Neuronal stem cell (in vitro differentiated cells): ENCODE results near the gene ATG9A.
A peak's percentile ranks its signal among the peaks of the same experiment; 100 is the strongest.

ENCODE experiments used
- DNase-seq: peaks from one replicate; pipeline ENCODE4 v3.0.0-alpha.2; 2013; ENCODE audit warnings: low spot score
- H2AFZ ChIP-seq: one replicate; pipeline ENCODE4 v1.6.1; 2013; ENCODE audit warnings: mild to moderate bottlenecking, low read length, inconsistent platforms
- H2AK5ac ChIP-seq: 2 replicates; pipeline ENCODE4 v1.6.1; 2013; ENCODE audit warnings: low read depth, mild to moderate bottlenecking, inconsistent platforms, low read length, moderate library complexity, mixed read lengths
- H2BK120ac ChIP-seq: 2 replicates; pipeline ENCODE4 v1.6.1; 2013; ENCODE audit warnings: low read depth, mild to moderate bottlenecking, inconsistent platforms, low read length, moderate library complexity, mixed read lengths
- H2BK12ac ChIP-seq: one replicate; pipeline ENCODE4 v1.6.1; 2013; ENCODE audit warnings: low read length, inconsistent platforms
- H2BK15ac ChIP-seq: 2 replicates; pipeline ENCODE4 v1.6.1; 2013; ENCODE audit warnings: mild to moderate bottlenecking, low read length, inconsistent platforms, mixed read lengths
- H2BK5ac ChIP-seq: one replicate; pipeline ENCODE4 v1.6.1; 2013; ENCODE audit warnings: inconsistent platforms, mild to moderate bottlenecking, low read length, moderate library complexity
- H3K14ac ChIP-seq: one replicate; pipeline ENCODE4 v1.6.1; 2013; ENCODE audit warnings: low read length, inconsistent platforms
- H3K18ac ChIP-seq: 2 replicates; pipeline ENCODE4 v1.6.1; 2013; ENCODE audit warnings: low read length, inconsistent platforms
- H3K23ac ChIP-seq: 2 replicates; pipeline ENCODE4 v1.6.1; 2013; ENCODE audit warnings: low read depth, mild to moderate bottlenecking, mixed read lengths, low read length, inconsistent platforms; ENCODE audit not compliant: poor library complexity
- H3K27ac ChIP-seq: replicated peaks from 3 replicates; pipeline ENCODE4 v1.5.1; 2013; ENCODE audit warnings: low read length, inconsistent platforms
- H3K27me3 ChIP-seq, 3 experiments: 2 replicates each; pipeline ENCODE4 v1.6.1; 2013; ENCODE audit warnings: low read length in 3 of 3, mild to moderate bottlenecking in 2 of 3, inconsistent platforms in 1 of 3, low read depth in 1 of 3, mixed read lengths in 1 of 3, moderate library complexity in 1 of 3; ENCODE audit not compliant: control insufficient read depth in 3 of 3, insufficient read depth in 3 of 3
- H3K36me3 ChIP-seq, 2 donors: replicated peaks in 1 of 2; 2 replicates each; pipeline ENCODE4 v1.6.1; 2013; ENCODE audit warnings: low read length in 2 of 2; ENCODE audit not compliant: control insufficient read depth in 2 of 2, insufficient read depth in 2 of 2
- H3K4ac ChIP-seq: 2 replicates; pipeline ENCODE4 v1.6.1; 2013; ENCODE audit warnings: inconsistent platforms, mild to moderate bottlenecking, low read length, moderate library complexity
- H3K4me1 ChIP-seq, 2 donors: 1 replicate in 1 of 2; 2 replicates in 1 of 2; pipeline ENCODE4 v1.6.1; 2013; ENCODE audit warnings: low read length in 2 of 2, low read depth in 1 of 2; ENCODE audit not compliant: control insufficient read depth in 2 of 2, insufficient read depth in 1 of 2
- H3K4me2 ChIP-seq: one replicate; pipeline ENCODE4 v1.6.1; 2013; ENCODE audit warnings: mild to moderate bottlenecking, low read length, inconsistent platforms; ENCODE audit not compliant: insufficient read depth, poor library complexity, severe bottlenecking
- H3K4me3 ChIP-seq, 2 donors: 2 replicates each; pipeline ENCODE4 v1.5.1; 2013; ENCODE audit warnings: low read length in 2 of 2, mild to moderate bottlenecking in 2 of 2, inconsistent platforms in 1 of 2, moderate library complexity in 1 of 2
- H3K79me1 ChIP-seq: one replicate; pipeline ENCODE4 v1.6.1; 2013; ENCODE audit warnings: low read depth, mild to moderate bottlenecking, inconsistent platforms, low read length, moderate library complexity
- H3K9ac ChIP-seq: one replicate; pipeline ENCODE4 v1.6.1; 2013; ENCODE audit warnings: mild to moderate bottlenecking, low read depth, low read length, inconsistent platforms; ENCODE audit not compliant: poor library complexity
- H3K9me3 ChIP-seq, 2 donors: replicated peaks in 1 of 2; 2 replicates each; pipeline versions ENCODE3 to v1.6.1; 2013; ENCODE audit warnings: low read length in 2 of 2, mild to moderate bottlenecking in 2 of 2, inconsistent platforms in 1 of 2, low read depth in 1 of 2, mixed read lengths in 1 of 2, moderate library complexity in 1 of 2; ENCODE audit not compliant: control insufficient read depth in 2 of 2, insufficient read depth in 1 of 2
- H4K8ac ChIP-seq: one replicate; pipeline ENCODE4 v1.6.1; 2013; ENCODE audit warnings: low read depth, mild to moderate bottlenecking, inconsistent platforms, low read length, moderate library complexity
- H4K91ac ChIP-seq: one replicate; pipeline ENCODE4 v1.6.1; 2013; ENCODE audit warnings: low read length, low read depth, mild to moderate bottlenecking, inconsistent platforms; ENCODE audit not compliant: poor library complexity
- WGBS, 2 donors: extraction: QIAGEN DNeasy Blood & Tissue Kit; methylation state at CpG; one replicate each; pipeline ENCODE4 v1.1.7; 2013; ENCODE audit warnings: missing lambda C conversion rate in 2 of 2, mixed read lengths in 1 of 2; ENCODE audit not compliant: insufficient read length in 2 of 2, insufficient replicate concordance in 1 of 2; ENCODE audit errors: extremely low coverage in 2 of 2; 5-methylcytosine and 5-hydroxymethylcytosine counted together

ATG9A gene

DNA sequence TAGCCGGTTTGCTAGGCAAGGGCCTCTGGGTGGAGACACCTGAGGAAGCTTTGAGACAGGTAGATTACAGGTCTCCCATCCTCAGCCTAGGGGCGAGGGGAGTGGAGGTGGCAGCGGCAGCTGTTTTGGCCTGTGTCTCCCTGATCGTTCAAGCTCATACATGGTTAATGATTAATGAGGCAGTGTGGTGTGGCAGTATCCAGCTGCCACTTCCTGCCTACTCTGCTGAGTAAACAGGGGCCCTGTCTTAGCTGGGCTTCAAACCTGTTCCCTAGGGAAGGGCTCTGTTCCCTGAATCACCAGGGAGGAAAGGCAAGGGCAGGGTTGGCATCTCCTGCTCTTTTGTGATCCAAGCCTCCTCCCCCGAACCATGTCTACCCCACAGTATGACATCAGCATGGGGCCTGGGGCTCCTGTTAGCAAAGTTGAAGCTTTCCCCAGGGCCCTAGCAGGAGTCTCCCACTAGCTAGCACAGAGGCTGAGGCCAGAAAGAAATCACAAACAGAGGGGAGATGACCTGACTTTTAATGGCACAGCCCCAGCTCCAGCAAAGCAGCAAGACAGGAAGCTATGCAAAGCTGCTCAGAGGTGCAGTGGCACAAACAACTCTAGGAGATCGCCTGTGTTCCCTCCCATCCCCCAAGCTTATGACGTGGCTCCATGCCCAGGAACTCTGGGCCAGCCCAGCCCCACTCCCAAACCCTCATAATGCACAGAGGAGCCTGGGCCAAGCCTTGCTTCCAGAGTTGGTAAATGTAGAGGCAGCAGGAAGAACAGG is 20.0 kb upstream of the ATG9A start:
- Histone ChIP-seq H3K23ac (peak overlapping the region; percentile 46), H3K4ac (no peak overlapping the region), H3K18ac (no peak overlapping the region), H3K36me3 (peaks cover 10 to 24% of the 10 kb centered on the region in 2 donors), H2AK5ac (no peak overlapping the region), H2AFZ (no peak overlapping the region), H4K8ac (peak overlapping the region; percentile 54), H2BK120ac (no peak overlapping the region), H3K27me3 (peaks cover 21 to 34% (median 34%) of the 10 kb centered on the region in 3 experiments), H3K9me3 (peaks cover 0 to 2% of the 10 kb centered on the region in 2 donors), H3K14ac (no peak overlapping the region), H2BK15ac (no peak overlapping the region), H3K4me1 (peaks cover 18 to 24% of the 10 kb centered on the region in 2 donors), H3K79me1 (no peaks in the 10 kb centered on the region), H3K27ac (no peak overlapping the region), H3K4me3 (no peak overlapping the region), H3K9ac (no peak overlapping the region), H4K91ac (no peak overlapping the region), H2BK5ac (no peak overlapping the region), H3K4me2 (no peak overlapping the region), H2BK12ac (no peak overlapping the region)
- no peak for DNase-seq
- no CpG with 5 or more reads among the region's 7 CpGs for WGBS, 2 donors

DNA sequence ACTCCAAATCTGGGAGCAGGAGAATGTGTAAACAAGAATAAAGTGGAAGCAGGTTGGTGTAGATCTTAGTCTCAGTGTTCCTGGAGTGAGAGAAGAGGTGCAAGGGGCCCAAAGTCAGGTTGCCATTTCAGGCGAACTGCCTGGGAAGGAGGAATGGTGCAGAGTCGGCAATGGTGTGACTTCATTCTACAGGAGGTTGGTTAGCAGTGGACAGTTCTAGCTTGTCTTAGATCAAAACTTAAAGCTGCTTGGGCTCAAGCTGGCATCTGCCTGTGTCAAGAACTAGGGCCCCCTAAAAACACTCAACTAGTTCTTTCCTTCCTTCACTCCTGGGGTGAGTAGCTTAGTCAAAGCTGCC is 19.4 kb upstream of the ATG9A start:
- Histone ChIP-seq H3K36me3 (peaks cover 10 to 24% of the 10 kb centered on the region in 2 donors), H2AK5ac (no peak overlapping the region), H2BK15ac (no peak overlapping the region), H2BK5ac (no peak overlapping the region), H4K91ac (no peak overlapping the region), H4K8ac (no peak overlapping the region), H3K79me1 (no peaks in the 10 kb centered on the region), H3K9me3 (no peaks in the 10 kb centered on the region), H3K27me3 (peaks cover 16 to 28% (median 28%) of the 10 kb centered on the region in 3 experiments), H3K18ac (no peak overlapping the region), H3K4ac (no peak overlapping the region), H3K27ac (no peak overlapping the region), H2BK120ac (no peak overlapping the region), H3K4me3 (no peak overlapping the region), H3K4me1 (peaks cover 14 to 21% of the 10 kb centered on the region in 2 donors), H3K14ac (no peak overlapping the region), H3K4me2 (no peak overlapping the region), H3K23ac (no peak overlapping the region), H2BK12ac (no peak overlapping the region), H2AFZ (no peak overlapping the region), H3K9ac (no peak overlapping the region)
- WGBS, 2 donors = no CpG with 5 or more reads among the region's 2 CpGs
- no peak for DNase-seq

DNA sequence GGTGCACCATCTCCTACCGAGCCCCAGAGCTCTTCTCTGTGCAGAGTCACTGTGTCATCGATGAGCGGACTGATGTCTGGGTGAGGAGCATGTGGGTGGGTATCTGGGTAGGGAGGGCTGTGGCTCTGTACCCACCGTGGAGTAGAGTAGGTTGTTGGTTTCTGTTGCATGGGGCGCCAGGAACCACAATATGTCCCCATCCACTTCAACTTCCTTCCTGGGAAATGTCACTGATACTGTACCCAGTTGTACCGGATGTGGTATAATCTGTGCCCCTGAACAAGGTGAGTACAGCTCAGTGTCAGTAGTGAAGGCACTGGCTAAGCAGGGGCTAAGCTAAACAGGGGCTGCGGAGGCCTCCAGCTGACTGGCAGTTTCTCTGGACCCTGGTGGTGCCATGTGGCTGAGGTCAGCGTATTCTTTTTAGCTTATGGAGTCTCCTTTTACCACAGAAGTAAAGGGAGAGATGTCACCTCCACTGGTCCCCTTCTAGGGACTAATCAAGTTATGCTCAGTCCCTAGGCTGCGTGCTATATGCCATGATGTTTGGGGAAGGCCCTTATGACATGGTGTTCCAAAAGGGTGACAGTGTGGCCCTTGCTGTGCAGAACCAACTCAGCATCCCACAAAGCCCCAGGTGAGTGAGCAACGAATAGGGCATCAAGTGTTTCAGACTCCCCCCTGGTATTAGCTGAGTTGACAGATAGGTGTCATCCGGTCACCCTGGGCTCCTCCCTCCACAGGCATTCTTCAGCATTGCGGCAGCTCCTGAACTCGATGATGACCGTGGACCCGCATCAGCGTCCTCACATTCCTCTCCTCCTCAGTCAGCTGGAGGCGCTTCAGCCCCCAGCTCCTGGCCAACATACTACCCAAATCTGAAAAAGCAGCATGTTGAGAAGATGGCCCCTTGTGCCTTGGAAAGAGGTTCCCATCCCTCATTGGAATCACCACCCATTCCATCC is 18.5 kb upstream of the ATG9A start:
- no peak overlapping the region for H4K8ac ChIP-seq
- H2BK120ac ChIP-seq = no peak overlapping the region
- no peak overlapping the region for H3K23ac ChIP-seq
- no peak overlapping the region for H3K18ac ChIP-seq
- H2BK5ac ChIP-seq = no peak overlapping the region
- no peak overlapping the region for H2BK12ac ChIP-seq
- H3K9me3 ChIP-seq = no peaks in the 10 kb centered on the region
- peak overlapping the region; percentile 33 for H3K9ac ChIP-seq
- H2BK15ac ChIP-seq = no peak overlapping the region
- no peak overlapping the region for H3K4me3 ChIP-seq
- H3K14ac ChIP-seq = no peak overlapping the region
- no peak overlapping the region for H3K27ac ChIP-seq
- no peak overlapping the region for H2AK5ac ChIP-seq
- H2AFZ ChIP-seq = no peak overlapping the region
- H3K4ac ChIP-seq = no peak overlapping the region
- H4K91ac ChIP-seq = no peak overlapping the region
- peaks cover 10 to 24% of the 10 kb centered on the region in 2 donors for H3K36me3 ChIP-seq
- peaks cover 10 to 20% (median 19%) of the 10 kb centered on the region in 3 experiments for H3K27me3 ChIP-seq
- peaks cover 8 to 13% of the 10 kb centered on the region in 2 donors for H3K4me1 ChIP-seq
- no CpG with 5 or more reads among the region's 17 CpGs for WGBS, 2 donors
- DNase-seq = no peak
- no peak overlapping the region for H3K4me2 ChIP-seq
- H3K79me1 ChIP-seq = no peaks in the 10 kb centered on the region

DNA sequence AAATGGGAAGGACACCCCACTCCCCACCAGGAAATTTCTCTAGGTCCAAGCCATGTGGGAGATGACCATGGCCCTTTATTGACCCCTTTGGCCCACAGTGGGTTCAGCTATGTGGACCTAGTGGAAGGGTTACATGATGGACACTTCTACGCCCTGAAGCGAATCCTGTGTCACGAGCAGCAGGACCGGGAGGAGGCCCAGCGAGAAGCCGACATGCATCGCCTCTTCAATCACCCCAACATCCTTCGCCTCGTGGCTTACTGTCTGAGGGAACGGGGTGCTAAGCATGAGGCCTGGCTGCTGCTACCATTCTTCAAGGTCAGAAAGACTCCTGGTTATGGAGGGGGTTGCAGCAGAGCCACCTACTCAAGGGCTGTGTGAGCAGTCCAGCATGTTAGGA is 17.1 kb upstream of the ATG9A start:
- Histone ChIP-seq H4K91ac (no peak overlapping the region), H3K4me1 (peaks cover 6 to 10% of the 10 kb centered on the region in 2 donors), H3K9ac (peak overlapping the region; percentile 1), H3K36me3 (peaks cover 10 to 24% of the 10 kb centered on the region in 2 donors), H2BK5ac (no peak overlapping the region), H3K27me3 (peaks cover 0 to 6% (median 5%) of the 10 kb centered on the region in 3 experiments), H3K14ac (no peak overlapping the region), H3K9me3 (no peaks in the 10 kb centered on the region), H2AK5ac (no peak overlapping the region), H3K4ac (no peak overlapping the region), H3K79me1 (no peaks in the 10 kb centered on the region), H2BK15ac (no peak overlapping the region), H3K23ac (no peak overlapping the region), H2BK12ac (no peak overlapping the region), H3K27ac (no peak overlapping the region), H3K4me2 (no peak overlapping the region), H3K4me3 (peak overlapping the region; percentile 35 to 86), H2AFZ (no peak overlapping the region), H4K8ac (no peak overlapping the region), H3K18ac (no peak overlapping the region), H2BK120ac (no peak overlapping the region)
- DNase-seq = no peak
- no CpG with 5 or more reads among the region's 10 CpGs for WGBS, 2 donors
